NCI-H748 treated with DMSO at 0.1 percent for 48 hours (cell line): ENCODE results near the gene SLC12A6.

Source experiments
- DNase-seq: peaks from one replicate; lab custom pipeline; 2025; lab: John Stamatoyannopoulos, UW

SLC12A6 gene

GRCh38 chr15:34330279-34330678, 7.3 kb downstream of the SLC12A6 start:
- no peak for DNase-seq

GRCh38 chr15:34329006-34329405, 8.6 kb downstream of the SLC12A6 start:
- no peak for DNase-seq

GRCh38 chr15:34327906-34328305, 9.7 kb downstream of the SLC12A6 start:
- DNase-seq, result no peak

GRCh38 chr15:34325368-34325767, 12.2 kb downstream of the SLC12A6 start:
- no peak for DNase-seq

GRCh38 chr15:34324933-34325332, 12.6 kb downstream of the SLC12A6 start:
- DNase-seq, result no peak

- DNase-seq, result no peak
These were observed 14.4 kb downstream of the SLC12A6 start for GRCh38 chr15:34323217-34323616.

- DNase-seq, result peak; percentile 45
These were observed 19.1 kb downstream of the SLC12A6 start for GRCh38 chr15:34318277-34319079.

- DNase-seq, result no peak
These were observed 22.8 kb downstream of the SLC12A6 start for GRCh38 chr15:34314491-34315490.

- DNase-seq, result no peak
These were observed 26.0 kb downstream of the SLC12A6 start for GRCh38 chr15:34311563-34311962.

- DNase-seq, result no peak
These were observed 33.0 kb downstream of the SLC12A6 start for GRCh38 chr15:34304613-34305012.

GRCh38 chr15:34301058-34301457, 36.5 kb downstream of the SLC12A6 start:
- DNase-seq, result no peak

- DNase-seq, result no peak
These were observed 40.5 kb downstream of the SLC12A6 start for GRCh38 chr15:34297059-34297458.

- DNase-seq, result no peak
These were observed 45.0 kb downstream of the SLC12A6 start for GRCh38 chr15:34292621-34293020.

- DNase-seq, result no peak
These were observed 52.6 kb downstream of the SLC12A6 start for GRCh38 chr15:34284937-34285336.

GRCh38 chr15:34282384-34282783, 55.2 kb downstream of the SLC12A6 start:
- no peak for DNase-seq

- DNase-seq, result no peak
These were observed 57.4 kb downstream of the SLC12A6 start for GRCh38 chr15:34280193-34280592.

GRCh38 chr15:34279368-34279767, 58.2 kb downstream of the SLC12A6 start:
- no peak for DNase-seq

GRCh38 chr15:34275721-34276120, 61.9 kb downstream of the SLC12A6 start:
- no peak for DNase-seq

- no peak for DNase-seq
These were observed 62.4 kb downstream of the SLC12A6 start for GRCh38 chr15:34275154-34275553.

GRCh38 chr15:34271493-34271892, 66.1 kb downstream of the SLC12A6 start:
- DNase-seq, result no peak

- no peak for DNase-seq
These were observed 70.8 kb downstream of the SLC12A6 start for GRCh38 chr15:34266751-34267150.

- DNase-seq, result no peak
These were observed 73.5 kb downstream of the SLC12A6 start for GRCh38 chr15:34264076-34264475.

GRCh38 chr15:34262362-34262761, 75.2 kb downstream of the SLC12A6 start:
- no peak for DNase-seq
